PC-9 (cell line): ENCODE data around the gene R3HCC1L.

Experiments
- EZH2 ChIP-seq: fragments of 200-600 bp; sonication (generic); IDR thresholded peaks from 2 replicates; pipeline ENCODE4 v1.8.0; 2017; ENCODE audit warnings: antibody characterized with exemption, low read depth
- TF ChIP-seq, protein P1 (sequence below): fragments of 200-600 bp; sonication (generic); conservative IDR thresholded peaks from 2 replicates; pipeline ENCODE4 v1.6.1; 2017; ENCODE audit warnings: mixed run types, antibody characterized with exemption, mild to moderate bottlenecking, moderate library complexity

DNA sequence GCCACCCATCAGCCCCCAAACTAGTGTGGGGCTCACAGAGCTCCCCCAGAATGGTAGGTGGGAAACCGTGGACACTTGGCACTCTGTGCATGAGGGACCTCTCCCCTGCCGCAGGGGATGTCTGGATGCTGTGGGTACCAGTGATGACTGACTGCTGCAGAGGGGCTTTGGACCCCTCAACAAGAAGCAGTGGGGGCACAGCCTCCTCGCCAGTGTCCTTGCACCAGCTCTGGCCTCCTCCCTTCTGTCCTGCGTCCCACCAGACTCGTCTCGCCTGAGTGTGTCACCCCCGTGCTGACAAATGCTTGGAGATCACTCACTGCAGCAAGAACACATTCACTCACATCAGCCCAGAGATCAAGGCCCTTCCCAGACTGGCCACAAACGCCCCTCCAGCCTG, 37.3 kb upstream of the R3HCC1L start:
- no peak for TF ChIP-seq EZH2
- TF ChIP-seq, protein P1, sequence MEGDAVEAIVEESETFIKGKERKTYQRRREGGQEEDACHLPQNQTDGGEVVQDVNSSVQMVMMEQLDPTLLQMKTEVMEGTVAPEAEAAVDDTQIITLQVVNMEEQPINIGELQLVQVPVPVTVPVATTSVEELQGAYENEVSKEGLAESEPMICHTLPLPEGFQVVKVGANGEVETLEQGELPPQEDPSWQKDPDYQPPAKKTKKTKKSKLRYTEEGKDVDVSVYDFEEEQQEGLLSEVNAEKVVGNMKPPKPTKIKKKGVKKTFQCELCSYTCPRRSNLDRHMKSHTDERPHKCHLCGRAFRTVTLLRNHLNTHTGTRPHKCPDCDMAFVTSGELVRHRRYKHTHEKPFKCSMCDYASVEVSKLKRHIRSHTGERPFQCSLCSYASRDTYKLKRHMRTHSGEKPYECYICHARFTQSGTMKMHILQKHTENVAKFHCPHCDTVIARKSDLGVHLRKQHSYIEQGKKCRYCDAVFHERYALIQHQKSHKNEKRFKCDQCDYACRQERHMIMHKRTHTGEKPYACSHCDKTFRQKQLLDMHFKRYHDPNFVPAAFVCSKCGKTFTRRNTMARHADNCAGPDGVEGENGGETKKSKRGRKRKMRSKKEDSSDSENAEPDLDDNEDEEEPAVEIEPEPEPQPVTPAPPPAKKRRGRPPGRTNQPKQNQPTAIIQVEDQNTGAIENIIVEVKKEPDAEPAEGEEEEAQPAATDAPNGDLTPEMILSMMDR, result no peak
